WTC11 (cell line): ENCODE data around the gene BSN.

Source experiments
- TF ChIP-seq, protein P1 (sequence below): sonication (generic); formaldehyde crosslinking; IDR thresholded peaks from 2 replicates; pipeline ENCODE4 v1.8.1; 2023; ENCODE audit warnings: mild to moderate bottlenecking, moderate library complexity, missing genetic modification reagents
- TF ChIP-seq, protein P2 (sequence below): fragments of 200-600 bp; IDR thresholded peaks from 2 replicates; pipeline ENCODE4 v1.8.0; 2022; ENCODE audit warnings: antibody characterized with exemption
- TF ChIP-seq, protein P3 (sequence below): sonication (generic); formaldehyde crosslinking; IDR thresholded peaks from 2 replicates; pipeline ENCODE4 v1.8.1; 2023; ENCODE audit warnings: mild to moderate bottlenecking, missing genetic modification reagents, borderline replicate concordance
- TF ChIP-seq, protein P4 (sequence below): sonication (generic); formaldehyde crosslinking; IDR thresholded peaks from 2 replicates; pipeline ENCODE4 v1.8.0; 2022; ENCODE audit warnings: mild to moderate bottlenecking, missing genetic modification reagents

DNA sequence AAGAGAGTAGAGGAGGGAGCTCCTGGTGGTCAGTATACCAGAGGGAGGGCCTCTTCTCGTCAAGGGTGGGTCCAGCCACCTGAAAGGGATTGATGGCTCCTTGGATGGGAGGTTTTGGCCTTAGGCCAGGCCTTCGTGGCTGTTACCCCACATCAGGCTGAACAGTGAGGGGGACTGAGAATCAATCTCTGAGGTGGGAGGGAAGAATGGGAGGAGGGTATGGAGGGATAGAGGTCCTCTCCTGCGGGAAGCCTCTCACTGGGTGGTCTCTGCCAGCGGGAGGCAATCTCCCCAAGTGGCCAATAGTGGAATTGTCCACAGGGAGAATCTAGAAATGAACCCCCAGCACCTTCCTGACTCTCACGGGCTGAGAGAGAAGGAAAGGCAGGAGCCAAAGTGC, 53.5 kb downstream of the BSN start:
- TF ChIP-seq, protein P1, sequence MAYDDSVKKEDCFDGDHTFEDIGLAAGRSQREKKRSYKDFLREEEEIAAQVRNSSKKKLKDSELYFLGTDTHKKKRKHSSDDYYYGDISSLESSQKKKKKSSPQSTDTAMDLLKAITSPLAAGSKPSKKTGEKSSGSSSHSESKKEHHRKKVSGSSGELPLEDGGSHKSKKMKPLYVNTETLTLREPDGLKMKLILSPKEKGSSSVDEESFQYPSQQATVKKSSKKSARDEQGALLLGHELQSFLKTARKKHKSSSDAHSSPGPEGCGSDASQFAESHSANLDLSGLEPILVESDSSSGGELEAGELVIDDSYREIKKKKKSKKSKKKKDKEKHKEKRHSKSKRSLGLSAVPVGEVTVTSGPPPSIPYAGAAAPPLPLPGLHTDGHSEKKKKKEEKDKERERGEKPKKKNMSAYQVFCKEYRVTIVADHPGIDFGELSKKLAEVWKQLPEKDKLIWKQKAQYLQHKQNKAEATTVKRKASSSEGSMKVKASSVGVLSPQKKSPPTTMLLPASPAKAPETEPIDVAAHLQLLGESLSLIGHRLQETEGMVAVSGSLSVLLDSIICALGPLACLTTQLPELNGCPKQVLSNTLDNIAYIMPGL (CRISPR knock-in tag): no peak
- TF ChIP-seq, protein P2, sequence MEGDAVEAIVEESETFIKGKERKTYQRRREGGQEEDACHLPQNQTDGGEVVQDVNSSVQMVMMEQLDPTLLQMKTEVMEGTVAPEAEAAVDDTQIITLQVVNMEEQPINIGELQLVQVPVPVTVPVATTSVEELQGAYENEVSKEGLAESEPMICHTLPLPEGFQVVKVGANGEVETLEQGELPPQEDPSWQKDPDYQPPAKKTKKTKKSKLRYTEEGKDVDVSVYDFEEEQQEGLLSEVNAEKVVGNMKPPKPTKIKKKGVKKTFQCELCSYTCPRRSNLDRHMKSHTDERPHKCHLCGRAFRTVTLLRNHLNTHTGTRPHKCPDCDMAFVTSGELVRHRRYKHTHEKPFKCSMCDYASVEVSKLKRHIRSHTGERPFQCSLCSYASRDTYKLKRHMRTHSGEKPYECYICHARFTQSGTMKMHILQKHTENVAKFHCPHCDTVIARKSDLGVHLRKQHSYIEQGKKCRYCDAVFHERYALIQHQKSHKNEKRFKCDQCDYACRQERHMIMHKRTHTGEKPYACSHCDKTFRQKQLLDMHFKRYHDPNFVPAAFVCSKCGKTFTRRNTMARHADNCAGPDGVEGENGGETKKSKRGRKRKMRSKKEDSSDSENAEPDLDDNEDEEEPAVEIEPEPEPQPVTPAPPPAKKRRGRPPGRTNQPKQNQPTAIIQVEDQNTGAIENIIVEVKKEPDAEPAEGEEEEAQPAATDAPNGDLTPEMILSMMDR: no peak; the same call in 1 of the 2 replicates
- TF ChIP-seq, protein P3, sequence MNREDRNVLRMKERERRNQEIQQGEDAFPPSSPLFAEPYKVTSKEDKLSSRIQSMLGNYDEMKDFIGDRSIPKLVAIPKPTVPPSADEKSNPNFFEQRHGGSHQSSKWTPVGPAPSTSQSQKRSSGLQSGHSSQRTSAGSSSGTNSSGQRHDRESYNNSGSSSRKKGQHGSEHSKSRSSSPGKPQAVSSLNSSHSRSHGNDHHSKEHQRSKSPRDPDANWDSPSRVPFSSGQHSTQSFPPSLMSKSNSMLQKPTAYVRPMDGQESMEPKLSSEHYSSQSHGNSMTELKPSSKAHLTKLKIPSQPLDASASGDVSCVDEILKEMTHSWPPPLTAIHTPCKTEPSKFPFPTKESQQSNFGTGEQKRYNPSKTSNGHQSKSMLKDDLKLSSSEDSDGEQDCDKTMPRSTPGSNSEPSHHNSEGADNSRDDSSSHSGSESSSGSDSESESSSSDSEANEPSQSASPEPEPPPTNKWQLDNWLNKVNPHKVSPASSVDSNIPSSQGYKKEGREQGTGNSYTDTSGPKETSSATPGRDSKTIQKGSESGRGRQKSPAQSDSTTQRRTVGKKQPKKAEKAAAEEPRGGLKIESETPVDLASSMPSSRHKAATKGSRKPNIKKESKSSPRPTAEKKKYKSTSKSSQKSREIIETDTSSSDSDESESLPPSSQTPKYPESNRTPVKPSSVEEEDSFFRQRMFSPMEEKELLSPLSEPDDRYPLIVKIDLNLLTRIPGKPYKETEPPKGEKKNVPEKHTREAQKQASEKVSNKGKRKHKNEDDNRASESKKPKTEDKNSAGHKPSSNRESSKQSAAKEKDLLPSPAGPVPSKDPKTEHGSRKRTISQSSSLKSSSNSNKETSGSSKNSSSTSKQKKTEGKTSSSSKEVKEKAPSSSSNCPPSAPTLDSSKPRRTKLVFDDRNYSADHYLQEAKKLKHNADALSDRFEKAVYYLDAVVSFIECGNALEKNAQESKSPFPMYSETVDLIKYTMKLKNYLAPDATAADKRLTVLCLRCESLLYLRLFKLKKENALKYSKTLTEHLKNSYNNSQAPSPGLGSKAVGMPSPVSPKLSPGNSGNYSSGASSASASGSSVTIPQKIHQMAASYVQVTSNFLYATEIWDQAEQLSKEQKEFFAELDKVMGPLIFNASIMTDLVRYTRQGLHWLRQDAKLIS: no peak
- TF ChIP-seq, protein P4, sequence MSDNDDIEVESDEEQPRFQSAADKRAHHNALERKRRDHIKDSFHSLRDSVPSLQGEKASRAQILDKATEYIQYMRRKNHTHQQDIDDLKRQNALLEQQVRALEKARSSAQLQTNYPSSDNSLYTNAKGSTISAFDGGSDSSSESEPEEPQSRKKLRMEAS (CRISPR knock-in tag): no peak
